ENCODE measurements around the gene MAPK10. TPM values are rescaled to one million over a fixed set of nuclear protein-coding genes. Genes with fewer than 3 reads are reported as not detected.
A peak's percentile ranks its signal among the peaks of the same experiment; 100 is the strongest.

Gene MAPK10
- total and polyA plus RNA-seq, 8 donors = 1.4 to 103 (median 15.0) TPM

DNA sequence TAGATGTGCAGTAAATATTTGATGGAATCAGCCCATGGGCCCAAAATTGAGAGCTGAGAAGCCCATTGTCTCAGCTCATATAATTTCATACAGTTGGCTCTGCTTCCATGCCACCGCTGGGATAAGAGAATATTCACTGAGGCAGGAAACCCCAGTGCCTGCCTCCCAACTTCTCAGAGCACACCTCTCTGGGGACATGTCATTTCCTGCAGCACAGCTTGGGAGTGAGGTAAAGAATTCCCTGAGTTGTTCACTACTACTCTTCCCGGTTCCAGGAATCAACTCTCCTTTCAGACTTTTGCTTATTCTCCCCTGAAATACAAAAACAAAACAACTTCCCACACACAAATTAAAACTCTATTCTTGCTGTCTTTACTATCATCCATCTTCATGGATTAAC is 389.3 kb downstream of the MAPK10 start:
- Histone ChIP-seq H3K36me3 (peaks cover 0 to 16% (median 6%) of the 10 kb centered on the region in 4 donors), H3K9me3 (no peaks in the 10 kb centered on the region), H3K4me1 (peaks cover 0 to 34% (median 18%) of the 10 kb centered on the region in 4 donors), H3K27me3 (no peaks in the 10 kb centered on the region), H3K4me3 (no peak overlapping the region), H3K27ac (peak overlapping the region in 1 of 5 donors; percentile 38)
- intact Hi-C loops (cut with DNase I; ENCODE audit: low total_unique reads) = no loop called here
- no peak for DNase-seq
- no peak for TF ChIP-seq POLR2AphosphoS5 (IDR thresholded peaks at IDR 0.05)
- TF ChIP-seq, protein P1, sequence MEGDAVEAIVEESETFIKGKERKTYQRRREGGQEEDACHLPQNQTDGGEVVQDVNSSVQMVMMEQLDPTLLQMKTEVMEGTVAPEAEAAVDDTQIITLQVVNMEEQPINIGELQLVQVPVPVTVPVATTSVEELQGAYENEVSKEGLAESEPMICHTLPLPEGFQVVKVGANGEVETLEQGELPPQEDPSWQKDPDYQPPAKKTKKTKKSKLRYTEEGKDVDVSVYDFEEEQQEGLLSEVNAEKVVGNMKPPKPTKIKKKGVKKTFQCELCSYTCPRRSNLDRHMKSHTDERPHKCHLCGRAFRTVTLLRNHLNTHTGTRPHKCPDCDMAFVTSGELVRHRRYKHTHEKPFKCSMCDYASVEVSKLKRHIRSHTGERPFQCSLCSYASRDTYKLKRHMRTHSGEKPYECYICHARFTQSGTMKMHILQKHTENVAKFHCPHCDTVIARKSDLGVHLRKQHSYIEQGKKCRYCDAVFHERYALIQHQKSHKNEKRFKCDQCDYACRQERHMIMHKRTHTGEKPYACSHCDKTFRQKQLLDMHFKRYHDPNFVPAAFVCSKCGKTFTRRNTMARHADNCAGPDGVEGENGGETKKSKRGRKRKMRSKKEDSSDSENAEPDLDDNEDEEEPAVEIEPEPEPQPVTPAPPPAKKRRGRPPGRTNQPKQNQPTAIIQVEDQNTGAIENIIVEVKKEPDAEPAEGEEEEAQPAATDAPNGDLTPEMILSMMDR (IDR thresholded peaks at IDR 0.05) = no peak
- no peak for TF ChIP-seq POLR2A (IDR thresholded peaks at IDR 0.05)
- TF ChIP-seq EP300 (IDR thresholded peaks at IDR 0.05) = no peak
- WGBS, 5 donors = 59 to 69% (median 61%) methylated on average over 2 of the region's 2 CpGs

DNA sequence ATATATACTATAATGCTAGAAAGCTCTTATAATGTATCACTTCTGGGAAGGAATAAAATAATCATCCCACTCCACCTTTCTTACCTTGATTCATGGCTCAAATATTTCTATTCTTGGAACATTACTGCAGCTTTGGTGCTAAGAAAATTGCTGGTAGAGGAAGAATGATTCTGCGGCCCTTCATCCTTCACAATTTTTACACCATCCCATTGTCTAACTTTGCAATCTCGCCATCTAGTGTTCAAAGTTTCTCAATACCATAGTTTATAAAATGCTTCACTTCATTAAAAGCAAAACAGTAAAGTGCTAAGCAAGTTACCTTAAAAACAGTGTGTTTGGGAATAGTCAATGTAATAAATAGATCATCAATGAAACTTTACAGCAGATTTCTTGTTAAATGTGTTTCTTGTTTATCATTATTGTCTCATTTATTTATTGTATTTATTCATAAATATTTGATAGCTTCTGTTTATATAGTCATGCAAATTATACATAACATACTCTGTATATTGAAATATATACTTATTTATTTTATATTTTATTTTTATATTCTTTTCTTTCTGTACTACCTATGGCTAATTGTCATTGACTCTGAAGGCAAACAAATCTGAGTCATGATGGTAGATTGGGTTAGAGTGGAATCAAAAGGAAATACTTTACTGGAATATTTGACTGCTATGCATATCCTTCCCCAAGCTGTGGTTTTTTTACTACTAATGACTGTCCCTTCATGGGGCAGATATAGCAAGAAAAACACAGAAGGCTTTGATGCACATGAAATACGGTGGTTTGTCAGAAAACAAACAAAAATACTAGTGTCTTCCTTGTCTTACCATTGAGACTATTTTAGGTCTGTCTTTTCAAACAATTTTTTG is 390.7 kb downstream of the MAPK10 start:
- H3K9me3 ChIP-seq = no peaks in the 10 kb centered on the region
- intact Hi-C loops (cut with DNase I; ENCODE audit: low total_unique reads) = no loop called here
- WGBS, 5 donors = 32 to 38% (median 35%) methylated on average over 3 of the region's 3 CpGs
- H3K4me1 ChIP-seq = peaks cover 0 to 34% (median 19%) of the 10 kb centered on the region in 4 donors
- no peak overlapping the region for H3K4me3 ChIP-seq
- peaks cover 0 to 8% (median 3%) of the 10 kb centered on the region in 4 donors for H3K36me3 ChIP-seq
- H3K27me3 ChIP-seq = no peaks in the 10 kb centered on the region
- peak in 1 of 2 donors; percentile 80 for DNase-seq
- no peak for TF ChIP-seq POLR2A (IDR thresholded peaks at IDR 0.05)
- TF ChIP-seq EP300 (IDR thresholded peaks at IDR 0.05) = no peak
- TF ChIP-seq POLR2AphosphoS5 (IDR thresholded peaks at IDR 0.05) = no peak
- TF ChIP-seq, protein P1 (IDR thresholded peaks at IDR 0.05) = peak in 4 of 7 experiments; percentile 23 to 55 (median 44)
- H3K27ac ChIP-seq = no peak overlapping the region

DNA sequence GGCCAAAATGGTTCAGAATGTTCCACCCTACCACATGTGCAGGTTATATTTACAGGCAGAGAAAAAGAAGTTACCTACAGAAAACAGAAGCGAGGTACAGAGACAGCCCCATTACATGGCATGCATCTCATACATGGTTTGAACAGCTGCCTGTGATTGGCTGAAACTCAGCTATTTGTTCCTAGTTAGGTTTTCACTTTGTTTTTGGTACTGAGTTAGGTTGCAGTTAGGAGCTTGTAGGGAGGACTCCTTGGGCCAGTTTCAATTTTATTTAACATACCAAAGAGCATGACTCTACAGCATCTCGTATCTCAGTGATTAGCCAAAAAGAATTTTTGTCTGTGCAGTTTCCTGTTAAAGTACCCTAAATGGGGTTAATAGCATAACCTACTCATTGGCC is 392.0 kb downstream of the MAPK10 start:
- Histone ChIP-seq H3K4me1 (peaks cover 0 to 34% (median 20%) of the 10 kb centered on the region in 4 donors), H3K4me3 (no peak overlapping the region), H3K27me3 (no peaks in the 10 kb centered on the region), H3K9me3 (no peaks in the 10 kb centered on the region), H3K27ac (no peak overlapping the region), H3K36me3 (peaks cover 0 to 5% (median 3%) of the 10 kb centered on the region in 4 donors)
- WGBS, 5 donors = 62 to 82% (median 70%) methylated on average over 2 of the region's 2 CpGs
- no peak for DNase-seq
- intact Hi-C loops (cut with DNase I; ENCODE audit: low total_unique reads) = no loop called here
- TF ChIP-seq POLR2A (IDR thresholded peaks at IDR 0.05) (no peak), EP300 (IDR thresholded peaks at IDR 0.05) (no peak), POLR2AphosphoS5 (IDR thresholded peaks at IDR 0.05) (no peak)
- TF ChIP-seq, protein P1 (IDR thresholded peaks at IDR 0.05) = no peak

DNA sequence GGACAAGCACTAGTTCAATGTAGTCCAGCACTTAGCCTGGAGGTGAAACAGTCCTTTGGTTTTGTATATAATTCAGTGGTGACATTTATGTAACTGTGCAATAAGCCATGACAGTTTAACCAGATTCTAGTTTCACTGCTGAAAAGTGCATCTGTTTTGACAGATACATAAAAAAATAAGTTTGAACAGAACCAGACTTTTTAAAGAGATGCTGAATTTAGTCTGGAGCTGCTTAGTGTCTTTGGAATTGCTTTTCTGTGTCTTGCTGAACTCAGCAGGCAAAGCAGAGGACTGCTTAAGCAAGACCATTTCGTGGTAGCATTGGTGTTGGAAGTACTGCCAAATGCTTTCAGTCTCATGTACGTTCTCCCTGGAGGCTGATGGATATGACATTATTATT is 393.5 kb downstream of the MAPK10 start:
- TF ChIP-seq EP300 (IDR thresholded peaks at IDR 0.05) (no peak), POLR2A (IDR thresholded peaks at IDR 0.05) (no peak), POLR2AphosphoS5 (IDR thresholded peaks at IDR 0.05) (no peak)
- TF ChIP-seq, protein P1 (IDR thresholded peaks at IDR 0.05) = no peak
- intact Hi-C loops (cut with DNase I; ENCODE audit: low total_unique reads) = no loop called here

More for the DNA sequence above, 393.5 kb downstream of the MAPK10 start:
- H3K36me3 ChIP-seq = no peaks in the 10 kb centered on the region
- H3K27me3 ChIP-seq = no peaks in the 10 kb centered on the region
- WGBS, 5 donors = 22 to 53% (median 34%) methylated on average over 2 of the region's 2 CpGs
- H3K4me1 ChIP-seq = peaks cover 0 to 37% (median 22%) of the 10 kb centered on the region in 4 donors
- no peak overlapping the region for H3K27ac ChIP-seq
- peak in 1 of 2 donors; percentile 45 for DNase-seq
- H3K4me3 ChIP-seq = no peak overlapping the region
- H3K9me3 ChIP-seq = no peaks in the 10 kb centered on the region
